ENCODE data around the gene SCLY.

- TF ChIP-seq EP300 (IDR thresholded peaks at IDR 0.05) (no peak), POLR2AphosphoS5 (IDR thresholded peaks at IDR 0.05) (no peak), POLR2A (IDR thresholded peaks at IDR 0.05) (no peak)
Observed at GRCh38 chr2:238023608-238024007, 37.2 kb upstream of the SCLY start.

Data from suprapubic skin (tissue), 4 donors.